ENCODE data around the gene KLF2.

KLF2 gene

GRCh38 chr19:16359074-16359473, 34.4 kb downstream of the KLF2 start:
- TF ChIP-seq, protein P1, sequence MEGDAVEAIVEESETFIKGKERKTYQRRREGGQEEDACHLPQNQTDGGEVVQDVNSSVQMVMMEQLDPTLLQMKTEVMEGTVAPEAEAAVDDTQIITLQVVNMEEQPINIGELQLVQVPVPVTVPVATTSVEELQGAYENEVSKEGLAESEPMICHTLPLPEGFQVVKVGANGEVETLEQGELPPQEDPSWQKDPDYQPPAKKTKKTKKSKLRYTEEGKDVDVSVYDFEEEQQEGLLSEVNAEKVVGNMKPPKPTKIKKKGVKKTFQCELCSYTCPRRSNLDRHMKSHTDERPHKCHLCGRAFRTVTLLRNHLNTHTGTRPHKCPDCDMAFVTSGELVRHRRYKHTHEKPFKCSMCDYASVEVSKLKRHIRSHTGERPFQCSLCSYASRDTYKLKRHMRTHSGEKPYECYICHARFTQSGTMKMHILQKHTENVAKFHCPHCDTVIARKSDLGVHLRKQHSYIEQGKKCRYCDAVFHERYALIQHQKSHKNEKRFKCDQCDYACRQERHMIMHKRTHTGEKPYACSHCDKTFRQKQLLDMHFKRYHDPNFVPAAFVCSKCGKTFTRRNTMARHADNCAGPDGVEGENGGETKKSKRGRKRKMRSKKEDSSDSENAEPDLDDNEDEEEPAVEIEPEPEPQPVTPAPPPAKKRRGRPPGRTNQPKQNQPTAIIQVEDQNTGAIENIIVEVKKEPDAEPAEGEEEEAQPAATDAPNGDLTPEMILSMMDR (IDR thresholded peaks at IDR 0.05; ENCODE audit: borderline replicate concordance, insufficient read depth, low read depth, low read length) = no peak
- H3K4me3 ChIP-seq (ENCODE audit: low read depth, low read length) = no peak overlapping the region

- H3K4me3 ChIP-seq (ENCODE audit: low read depth, low read length) = no peak overlapping the region
- TF ChIP-seq, protein P1 (IDR thresholded peaks at IDR 0.05; ENCODE audit: borderline replicate concordance, insufficient read depth, low read depth, low read length) = no peak
Observed at GRCh38 chr19:16359964-16360363, 35.3 kb downstream of the KLF2 start.

DNA sequence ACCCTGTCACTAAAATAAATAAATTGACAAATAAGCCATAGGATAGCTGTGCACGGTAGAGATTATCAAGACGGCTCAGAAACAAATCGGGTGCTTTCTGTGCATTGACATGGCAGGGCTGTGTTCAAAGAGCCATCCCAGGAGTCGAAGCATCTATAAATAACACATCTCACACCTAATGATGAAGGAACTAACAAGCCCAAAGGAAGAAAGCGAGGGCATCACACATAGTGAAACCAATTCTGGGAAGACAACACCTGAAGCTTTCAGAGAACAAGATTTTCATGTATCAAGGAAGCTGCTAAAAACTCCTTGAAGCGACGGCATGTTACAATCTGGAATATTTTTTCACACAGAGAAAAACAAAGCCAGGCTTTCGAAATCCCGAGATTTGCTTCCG, 36.1 kb downstream of the KLF2 start:
- TF ChIP-seq, protein P1 (IDR thresholded peaks at IDR 0.05; ENCODE audit: borderline replicate concordance, insufficient read depth, low read depth, low read length) = no peak

DNA sequence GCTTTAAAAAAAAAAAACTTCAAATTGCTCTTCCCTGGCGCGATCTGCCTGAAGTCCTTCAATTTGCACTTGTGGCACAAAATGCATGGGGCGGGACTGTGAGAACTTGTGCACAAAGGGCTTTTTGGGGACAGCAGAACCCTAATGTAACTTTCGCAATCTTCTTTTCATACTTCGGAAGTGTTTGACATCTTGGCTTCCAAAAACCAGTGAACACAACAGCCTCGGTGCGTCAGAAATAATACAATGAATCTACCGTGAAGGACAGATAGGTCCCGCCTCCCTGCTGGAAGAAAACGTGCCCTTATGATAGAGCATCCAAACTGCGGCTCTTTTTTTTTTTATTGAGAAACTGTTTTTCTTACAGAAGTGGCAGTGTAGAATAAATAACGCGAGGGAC, 36.6 kb downstream of the KLF2 start:
- TF ChIP-seq, protein P1 (IDR thresholded peaks at IDR 0.05; ENCODE audit: borderline replicate concordance, insufficient read depth, low read depth, low read length) = no peak
- no peak overlapping the region for H3K4me3 ChIP-seq (ENCODE audit: low read depth, low read length)

More for the DNA sequence above, 36.1 kb downstream of the KLF2 start:
- no peak overlapping the region for H3K4me3 ChIP-seq (ENCODE audit: low read depth, low read length)

GRCh38 chr19:16361926-16362325, 37.3 kb downstream of the KLF2 start:
- TF ChIP-seq, protein P1 (IDR thresholded peaks at IDR 0.05; ENCODE audit: borderline replicate concordance, insufficient read depth, low read depth, low read length) = no peak
- H3K4me3 ChIP-seq (ENCODE audit: low read depth, low read length) = no peak overlapping the region

DNA sequence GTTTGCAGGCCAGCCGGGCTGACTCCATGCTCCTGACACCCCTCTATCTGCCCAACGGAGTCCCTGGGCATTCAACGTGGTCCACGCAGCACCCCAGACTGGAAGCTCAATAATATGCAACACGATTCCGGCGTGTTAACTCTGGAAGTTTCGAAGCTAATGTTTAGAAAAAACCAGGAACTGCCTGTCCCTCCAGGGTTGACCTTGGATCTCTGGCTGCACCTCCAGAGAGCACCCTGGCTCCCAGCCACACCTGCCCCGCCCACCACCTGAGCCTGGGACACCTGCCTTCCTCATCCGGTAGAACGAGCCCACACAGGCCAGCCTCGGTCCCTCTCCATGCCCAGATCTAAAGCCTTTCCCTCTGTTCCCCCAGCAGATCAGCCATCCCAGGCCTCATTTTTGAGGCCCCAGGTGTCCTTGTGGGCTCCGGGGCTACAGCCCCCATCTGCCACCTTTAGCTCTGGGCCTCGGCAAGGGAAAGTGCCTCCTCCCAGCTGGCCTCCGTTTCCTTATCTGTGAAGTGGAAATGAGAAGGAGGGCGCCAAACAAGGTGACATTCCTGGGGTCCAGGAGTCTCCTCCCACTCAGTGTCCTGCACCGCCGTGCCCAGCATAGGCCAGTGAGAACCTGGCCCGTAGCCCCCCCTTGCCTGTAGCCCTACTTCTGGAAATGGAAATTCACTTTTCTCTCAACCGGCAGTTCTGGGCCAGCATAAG, 38.7 kb downstream of the KLF2 start:
- TF ChIP-seq, protein P1 (IDR thresholded peaks at IDR 0.05; ENCODE audit: borderline replicate concordance, insufficient read depth, low read depth, low read length) = no peak
- H3K4me3 ChIP-seq (ENCODE audit: low read depth, low read length) = no peak overlapping the region

- no peak overlapping the region for H3K4me3 ChIP-seq (ENCODE audit: low read depth, low read length)
- TF ChIP-seq, protein P1 (IDR thresholded peaks at IDR 0.05; ENCODE audit: borderline replicate concordance, insufficient read depth, low read depth, low read length) = no peak
Observed at GRCh38 chr19:16363852-16364230, 39.2 kb downstream of the KLF2 start.
